Kidney (tissue), 14 donors: ENCODE data around the gene PRMT9. TPM values are rescaled to one million over a fixed set of nuclear protein-coding genes. Genes with fewer than 3 reads are reported as not detected.

Experiments used
- DNase-seq, 5 donors: peaks; one replicate each; pipeline ENCODE4 v3.0.0-alpha.2; 2013 to 2020
- FAIRE-seq: peaks from 2 replicates; lab custom pipeline; 2012; peaks lifted over from hg19 to GRCh38; lab: Jason Lieb, UNC
- H3K27ac ChIP-seq, 2 donors: one replicate each; pipeline ENCODE4 v1.7.0; 2013; ENCODE audit warnings: low read depth in 2 of 2, low read length in 2 of 2, inconsistent platforms in 1 of 2
- H3K27me3 ChIP-seq: one replicate; pipeline ENCODE4 v1.7.1; 2013; ENCODE audit warnings: low read length, inconsistent platforms; ENCODE audit not compliant: control insufficient read depth, insufficient read depth
- H3K36me3 ChIP-seq, 3 donors: one replicate each; pipeline versions ENCODE4 v1.7.0 to v1.7.1; 2013; ENCODE audit warnings: low read length in 3 of 3, control low read depth in 1 of 3, inconsistent platforms in 1 of 3; ENCODE audit not compliant: insufficient read depth in 3 of 3, control insufficient read depth in 2 of 3
- H3K4me1 ChIP-seq, 3 donors: one replicate each; pipeline versions ENCODE4 v1.7.0 to v1.7.1; 2013; ENCODE audit warnings: low read length in 3 of 3, inconsistent platforms in 1 of 3, low read depth in 1 of 3; ENCODE audit not compliant: control insufficient read depth in 2 of 3, insufficient read depth in 2 of 3
- H3K4me3 ChIP-seq, 3 donors: one replicate each; pipeline versions ENCODE4 v1.7.0 to v1.8.1; 2013; ENCODE audit warnings: low read length in 3 of 3, control low read depth in 1 of 3, inconsistent platforms in 1 of 3
- H3K9ac ChIP-seq, 3 donors: one replicate each; pipeline versions ENCODE4 v1.7.0 to v1.7.1; 2013; ENCODE audit warnings: low read length in 3 of 3, control low read depth in 1 of 3, inconsistent platforms in 1 of 3
- H3K9me3 ChIP-seq, 3 donors: one replicate each; pipeline versions ENCODE4 v1.7.0 to v1.7.1; 2013; ENCODE audit warnings: low read length in 3 of 3, control low read depth in 1 of 3, inconsistent platforms in 1 of 3; ENCODE audit not compliant: control insufficient read depth in 2 of 3, insufficient read depth in 1 of 3
- intact Hi-C: fragments of 100-400 bp; cut with DNase I; formaldehyde crosslinking; loops from one replicate; pipeline ENCODE4 v1.11.1; 2022
- polyA plus RNA-seq: library from polyadenylated mRNA; stranded (reverse); fragments of 350-450 nt; fragmentation: Illumina TruSeq; extraction: RNeasy Lipid Tissue Mini Kit (QIAGEN cat#74804); gene quantifications from one replicate; pipeline ENCODE4 v1.2.3, GENCODE V29; 2014; ENCODE audit warnings: low read depth, low replicate concordance; ENCODE audit not compliant: insufficient read depth
- total RNA-seq: library from RNA; stranded (reverse); fragmentation: NEBNext Ultra II Directional; extraction: Animal tissue kit (Norgen Biotek cat#: 25700); gene quantifications from one replicate; pipeline ENCODE4 v1.2.1, GENCODE V29; 2021
- TF ChIP-seq, protein P1 (sequence below): IDR thresholded peaks from 3 replicates; pipeline ENCODE4 v1.5.1; 2012; ENCODE audit warnings: mild to moderate bottlenecking, moderate library complexity, borderline replicate concordance; ENCODE audit not compliant: insufficient read depth; ENCODE audit errors: extremely low read depth
- donor health status: control.
- donor health status: control.
- donor health status: control.
- donor health status: control.
- donor health status: control.
- donor health status: DM: yes; HTN: yes; CAD: no.
- donor health status: Normal renal cell carcinoma (clear cell type).

PRMT9 gene
- total and polyA plus RNA-seq, 2 donors from 2014 or later: 7.6 to 11.7 TPM

DNA sequence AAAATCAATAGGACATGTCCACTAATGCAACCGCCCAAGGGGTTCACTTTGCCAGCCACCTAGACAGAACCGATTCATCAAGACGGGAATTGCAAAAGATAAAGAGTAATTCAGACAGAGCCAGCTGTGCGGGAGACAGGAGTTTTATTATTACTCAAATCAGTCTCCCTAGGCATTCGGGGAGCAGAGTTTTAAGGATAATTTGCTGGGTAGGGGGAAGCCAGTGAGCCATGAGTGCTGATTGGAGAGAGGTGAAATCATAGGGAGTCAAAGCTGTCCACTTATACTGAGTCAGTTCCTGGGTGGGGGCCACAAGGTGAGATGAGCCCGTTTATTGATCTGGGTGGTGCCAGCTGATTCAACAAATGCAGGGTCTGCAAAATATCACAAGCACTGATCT, 58.2 kb downstream of the PRMT9 start:
- Histone ChIP-seq H3K9ac (no peak overlapping the region), H3K36me3 (peaks cover 7 to 46% (median 21%) of the 10 kb centered on the region in 3 donors), H3K27me3 (no peaks in the 10 kb centered on the region), H3K9me3 (no peaks in the 10 kb centered on the region), H3K27ac (no peak overlapping the region), H3K4me1 (peaks cover 0 to 4% (median 0%) of the 10 kb centered on the region in 3 donors), H3K4me3 (no peak overlapping the region)
- TF ChIP-seq, protein P1, sequence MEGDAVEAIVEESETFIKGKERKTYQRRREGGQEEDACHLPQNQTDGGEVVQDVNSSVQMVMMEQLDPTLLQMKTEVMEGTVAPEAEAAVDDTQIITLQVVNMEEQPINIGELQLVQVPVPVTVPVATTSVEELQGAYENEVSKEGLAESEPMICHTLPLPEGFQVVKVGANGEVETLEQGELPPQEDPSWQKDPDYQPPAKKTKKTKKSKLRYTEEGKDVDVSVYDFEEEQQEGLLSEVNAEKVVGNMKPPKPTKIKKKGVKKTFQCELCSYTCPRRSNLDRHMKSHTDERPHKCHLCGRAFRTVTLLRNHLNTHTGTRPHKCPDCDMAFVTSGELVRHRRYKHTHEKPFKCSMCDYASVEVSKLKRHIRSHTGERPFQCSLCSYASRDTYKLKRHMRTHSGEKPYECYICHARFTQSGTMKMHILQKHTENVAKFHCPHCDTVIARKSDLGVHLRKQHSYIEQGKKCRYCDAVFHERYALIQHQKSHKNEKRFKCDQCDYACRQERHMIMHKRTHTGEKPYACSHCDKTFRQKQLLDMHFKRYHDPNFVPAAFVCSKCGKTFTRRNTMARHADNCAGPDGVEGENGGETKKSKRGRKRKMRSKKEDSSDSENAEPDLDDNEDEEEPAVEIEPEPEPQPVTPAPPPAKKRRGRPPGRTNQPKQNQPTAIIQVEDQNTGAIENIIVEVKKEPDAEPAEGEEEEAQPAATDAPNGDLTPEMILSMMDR: no peak
- intact Hi-C loops: no loop called here
- FAIRE-seq (no peak), DNase-seq (no peak)

DNA sequence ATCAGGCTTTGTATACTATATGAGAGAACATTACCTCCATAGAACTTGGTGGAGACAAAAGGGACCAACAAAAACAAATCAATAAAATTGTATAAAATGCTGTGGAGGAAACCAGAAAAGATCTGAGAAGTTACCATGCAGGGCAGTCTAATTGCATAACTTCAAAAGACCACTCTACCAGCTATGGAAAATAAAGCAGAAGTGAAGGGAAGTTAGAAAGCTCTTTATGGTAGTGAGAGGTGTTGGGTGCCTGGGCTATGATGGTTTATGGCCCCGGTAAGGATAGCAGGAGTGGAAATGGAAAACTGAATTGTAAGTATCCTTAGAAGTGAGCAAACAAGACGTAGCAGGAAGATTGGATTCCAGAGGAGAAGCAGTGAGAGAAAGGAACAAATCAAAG, 63.6 kb downstream of the PRMT9 start:
- Histone ChIP-seq H3K9ac (no peak overlapping the region), H3K4me3 (peak overlapping the region in 1 of 3 donors; percentile 8), H3K27me3 (no peaks in the 10 kb centered on the region), H3K9me3 (no peaks in the 10 kb centered on the region), H3K36me3 (peaks cover 4 to 14% (median 10%) of the 10 kb centered on the region in 3 donors), H3K27ac (no peak overlapping the region), H3K4me1 (peaks cover 0 to 9% (median 6%) of the 10 kb centered on the region in 3 donors)
- no peak for DNase-seq
- TF ChIP-seq, protein P1: no peak
- intact Hi-C loops: no loop called here
- FAIRE-seq: no peak

DNA sequence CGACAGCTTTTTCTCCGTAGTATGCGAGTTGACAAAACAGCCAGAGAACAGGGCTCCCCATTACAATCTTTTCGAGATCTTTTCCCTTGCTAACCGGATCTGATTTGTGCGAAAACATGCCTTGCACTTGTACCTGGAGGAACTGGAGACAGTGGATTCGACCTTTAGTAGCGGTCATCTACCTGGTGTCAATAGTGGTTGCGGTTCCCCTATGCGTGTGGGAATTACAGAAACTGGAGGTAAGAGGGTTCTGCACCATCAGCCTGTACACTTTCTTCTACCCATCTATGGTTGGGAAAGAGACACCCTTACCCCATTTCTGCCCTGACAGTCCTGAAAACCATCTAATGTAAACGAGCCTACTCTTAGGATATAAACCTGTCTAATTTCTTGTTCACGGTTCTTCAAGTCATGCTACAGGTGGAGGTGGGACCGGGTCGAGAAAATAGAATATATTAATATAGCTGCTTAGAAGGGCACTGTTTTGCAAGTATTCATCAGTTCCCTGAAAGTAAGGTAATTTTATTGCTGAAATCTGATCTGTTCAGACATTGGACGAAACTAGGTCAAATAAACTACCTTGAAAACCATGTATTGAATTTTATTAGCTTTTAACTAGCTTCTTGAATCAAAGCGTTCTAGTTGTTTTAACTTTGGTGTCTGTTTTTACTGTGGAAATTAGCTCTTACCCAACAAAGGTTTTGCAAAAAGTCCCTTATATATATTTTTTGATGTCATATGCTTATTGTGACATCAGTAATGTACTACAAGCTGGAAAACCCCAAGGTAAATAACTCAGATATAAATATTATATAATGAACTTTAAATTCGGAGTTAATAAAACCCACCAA, 65.9 kb downstream of the PRMT9 start:
- Histone ChIP-seq H3K4me3 (peak overlapping the region; percentile 90 to 92 (median 91)), H3K27ac (peak overlapping the region; percentile 81 to 94), H3K36me3 (peaks cover 2 to 5% (median 3%) of the 10 kb centered on the region in 3 donors), H3K27me3 (no peaks in the 10 kb centered on the region), H3K4me1 (peaks cover 0 to 9% (median 6%) of the 10 kb centered on the region in 3 donors), H3K9ac (peak overlapping the region; percentile 74 to 89 (median 76)), H3K9me3 (no peaks in the 10 kb centered on the region)
- intact Hi-C loops: no loop called here
- FAIRE-seq: no peak
- peak in 1 of 5 donors; percentile 24 for DNase-seq
- TF ChIP-seq, protein P1: no peak
